Body of pancreas (tissue), 4 donors: ENCODE measurements around the gene APH1A.

Source experiments
- CTCF ChIP-seq, 7 experiments: fragments of 450-650 bp in 4 of 7; fragments of 200-600 bp in 3 of 7; sonication (generic) in 3 of 7; IDR thresholded peaks; one replicate each; pipeline ENCODE4 v1.5.1; 2016 to 2019; ENCODE audit warnings: antibody characterized with exemption in 7 of 7
- POLR2A ChIP-seq, 3 donors: fragments of 450-650 bp; IDR thresholded peaks; one replicate each; pipeline ENCODE4 v1.6.1; 2016; ENCODE audit warnings: antibody characterized with exemption in 3 of 3, mild to moderate bottlenecking in 2 of 3

DNA sequence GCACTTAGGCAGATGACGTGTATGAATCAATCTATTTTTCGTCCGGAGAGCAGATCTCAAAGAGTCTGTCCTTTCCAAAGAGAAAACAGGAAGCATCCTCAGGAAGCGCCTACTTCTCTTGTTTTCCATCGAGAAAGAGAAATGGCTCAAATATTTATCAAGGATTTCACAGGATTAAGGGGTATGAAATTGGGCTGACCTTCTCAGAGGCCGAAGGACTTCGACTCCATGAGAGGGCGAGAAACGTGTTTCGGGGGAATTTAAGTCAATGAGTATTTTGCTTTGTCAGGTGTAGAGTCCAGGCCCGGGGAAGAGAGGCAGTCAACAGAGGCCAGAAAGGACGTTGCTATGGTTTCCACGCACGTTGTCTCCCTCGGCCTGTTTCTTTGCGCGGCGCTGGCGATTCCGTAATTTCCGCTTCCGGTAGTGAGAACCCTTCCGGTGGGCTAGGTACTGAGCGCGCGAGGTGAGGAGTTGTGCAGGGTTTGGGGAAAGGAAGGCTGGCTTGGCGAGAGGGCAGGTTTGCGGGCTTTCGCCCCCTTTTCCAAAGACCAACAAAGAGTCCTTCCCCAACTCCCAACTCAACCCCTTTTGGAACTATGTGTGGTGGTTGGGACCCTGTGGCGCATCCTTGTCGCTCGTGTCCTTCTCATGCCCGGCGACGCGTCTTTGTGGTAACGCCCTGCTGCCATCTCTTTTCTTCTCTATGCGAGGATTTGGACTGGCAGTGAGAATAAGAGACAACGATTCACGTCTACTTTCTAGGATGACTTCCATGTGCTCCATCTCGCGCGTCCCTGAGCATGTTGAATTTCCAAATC lies 24.8 kb upstream of the APH1A start, which contains the start of gene MRPS21:
- TF ChIP-seq CTCF (IDR thresholded peaks at IDR 0.05) (peak in 1 of 7 experiments; percentile 11), POLR2A (IDR thresholded peaks at IDR 0.05) (peak in 2 of 3 donors; percentile 73)
